ENCODE measurements around the gene FILIP1L.

FILIP1L gene

DNA sequence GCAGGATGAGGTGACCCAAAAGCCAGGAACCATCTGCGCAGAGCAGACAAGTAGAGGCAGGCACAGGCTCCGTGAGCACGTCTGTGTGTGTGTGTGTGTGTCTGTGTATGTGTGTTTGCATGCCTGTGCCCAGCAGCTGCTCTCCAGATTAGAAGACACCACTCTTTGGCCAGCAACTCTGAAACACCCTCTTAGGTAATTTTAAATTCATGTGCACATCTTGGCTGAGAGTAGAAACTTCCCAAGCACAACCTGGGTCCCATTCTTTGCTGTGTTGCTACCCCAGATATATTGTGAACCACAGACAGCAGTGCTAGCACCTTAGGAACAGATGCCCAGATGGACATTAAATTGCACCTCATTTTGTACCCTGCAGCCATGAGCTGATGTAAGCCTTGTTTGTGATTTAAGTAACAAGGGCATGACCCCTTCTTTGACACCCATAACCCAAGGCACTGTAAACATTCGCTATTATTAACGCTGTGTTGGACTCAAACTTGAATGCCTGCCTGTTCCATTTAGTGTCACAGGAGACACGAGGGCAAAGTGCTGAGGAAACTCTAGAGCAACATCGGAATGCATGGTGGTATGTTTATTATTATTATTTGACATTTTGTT is at the start of gene FILIP1L:
Gene FILIP1L (minus strand): TSS at position 89 of the 618 bp plus-strand sequence.
- FAIRE-seq = no peak

- no peak for FAIRE-seq
Observed at GRCh38 chr3:100163787-100164186, 49.5 kb upstream of the FILIP1L start.

DNA sequence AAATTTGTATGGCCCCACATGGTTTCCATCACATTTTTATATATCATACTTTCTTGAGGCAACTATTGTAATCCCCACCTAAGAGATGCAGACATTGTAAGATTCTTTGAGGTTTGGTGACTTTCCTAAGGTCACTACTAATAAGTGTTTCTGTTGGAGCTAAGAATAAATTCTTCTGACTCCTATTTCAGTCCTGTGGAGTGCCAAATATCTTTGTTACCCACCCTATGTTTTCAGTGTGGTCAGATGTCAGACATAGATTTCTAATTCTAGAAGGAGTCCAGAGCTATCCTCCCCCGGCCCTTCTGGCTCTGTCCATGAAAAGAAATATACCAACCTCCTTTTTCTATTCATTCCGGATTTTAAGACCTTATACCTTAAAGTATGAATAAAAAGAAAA is 46.2 kb upstream of the FILIP1L start:
- FAIRE-seq = no peak

DNA sequence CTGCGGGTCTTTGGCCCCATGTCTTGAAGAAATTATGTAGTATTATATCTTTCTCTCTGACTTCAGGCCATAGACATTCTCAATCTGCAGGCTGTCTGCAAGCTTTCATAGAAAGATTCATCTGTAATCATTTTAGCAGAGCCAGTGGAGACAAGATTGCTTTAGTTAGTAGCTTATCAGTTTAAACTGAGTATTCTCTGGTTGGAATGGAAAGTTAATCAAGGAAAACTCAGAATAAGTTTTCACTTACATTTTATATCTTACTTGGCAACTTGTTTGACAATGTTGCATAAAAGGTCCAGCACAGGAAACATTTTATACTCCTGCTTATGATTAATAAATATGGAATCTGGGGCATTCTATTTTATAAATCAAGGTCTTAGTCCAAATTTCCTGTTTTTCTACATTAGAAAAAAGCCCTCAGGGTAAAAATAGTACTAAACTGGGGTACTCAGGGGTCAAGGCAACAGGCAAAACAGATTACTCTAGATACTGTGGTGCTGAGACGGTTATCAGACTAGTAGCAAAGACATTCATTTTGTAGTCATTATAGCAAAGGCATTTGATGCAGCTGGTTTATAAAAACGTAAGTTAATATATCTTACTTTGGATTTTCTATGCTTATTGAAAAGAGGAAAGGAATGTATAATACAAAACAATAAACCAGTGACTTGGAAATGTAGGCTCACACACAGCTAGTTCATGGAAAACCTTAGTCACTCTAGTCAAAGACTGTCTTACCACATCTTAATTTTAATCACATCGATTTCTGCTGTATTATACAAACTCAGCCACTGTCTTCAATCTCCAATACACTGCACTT is 45.2 kb upstream of the FILIP1L start:
- FAIRE-seq = no peak

GRCh38 chr3:100158918-100159330 is 44.6 kb upstream of the FILIP1L start:
- FAIRE-seq = no peak

GRCh38 chr3:100157685-100158084 is 43.4 kb upstream of the FILIP1L start:
- no peak for FAIRE-seq

DNA sequence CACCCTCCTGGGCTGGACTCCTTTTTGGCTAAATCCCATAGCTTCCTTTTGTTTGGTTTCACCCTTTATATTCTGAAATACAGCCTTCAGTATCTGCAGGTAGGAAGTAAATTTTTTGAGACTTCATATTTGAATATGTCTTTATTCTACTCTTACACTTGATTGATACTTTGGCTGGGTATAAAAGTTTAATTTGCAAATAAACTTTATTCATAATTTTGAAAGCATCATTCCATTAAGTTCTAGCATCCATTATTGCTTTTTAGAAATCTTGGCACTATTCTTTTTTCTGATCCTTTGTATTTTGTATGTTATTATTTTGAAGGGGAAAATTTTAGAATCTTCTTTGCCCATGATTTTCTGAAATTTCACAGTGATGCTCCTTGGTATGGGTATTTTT is 41.3 kb upstream of the FILIP1L start:
- FAIRE-seq = no peak

DNA sequence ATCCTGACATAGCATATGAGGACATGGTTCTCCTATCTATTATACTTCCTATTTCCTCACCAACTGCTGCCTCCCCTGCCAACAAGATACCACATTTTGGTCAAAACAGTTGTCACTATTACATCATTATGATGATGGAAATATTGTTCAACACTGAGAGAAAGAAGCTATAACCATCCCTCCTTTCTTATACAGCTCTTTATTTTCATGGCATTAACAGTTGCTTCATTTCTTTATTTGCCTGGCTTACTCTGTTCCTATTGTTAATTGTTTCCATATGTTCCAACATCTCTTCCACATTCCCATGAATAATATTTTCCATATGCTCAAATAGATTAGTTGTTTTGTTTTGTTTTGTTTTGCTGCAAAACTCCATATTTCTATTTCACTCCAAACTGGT is 40.8 kb upstream of the FILIP1L start:
- no peak for FAIRE-seq

DNA sequence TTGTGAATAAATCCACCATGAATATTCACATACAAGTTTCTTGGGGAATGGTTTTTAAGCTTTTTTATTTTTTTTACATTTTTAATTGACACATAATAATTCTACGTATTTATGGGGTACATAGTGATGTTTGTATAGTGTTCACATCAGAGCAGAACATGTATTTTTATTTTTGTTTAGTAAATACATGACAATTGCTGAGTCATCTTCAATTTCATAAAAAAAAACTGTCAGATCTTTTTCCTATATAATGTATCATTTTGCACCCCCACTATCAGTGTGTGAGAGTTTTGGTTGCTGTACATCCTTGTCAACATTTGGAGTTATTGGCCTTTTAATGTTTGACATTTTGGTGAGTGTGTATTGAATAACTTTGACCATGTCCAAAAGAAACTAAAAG is 39.9 kb upstream of the FILIP1L start:
- FAIRE-seq = no peak

GRCh38 chr3:100151024-100151707 is 36.9 kb upstream of the FILIP1L start:
- no peak for FAIRE-seq

DNA sequence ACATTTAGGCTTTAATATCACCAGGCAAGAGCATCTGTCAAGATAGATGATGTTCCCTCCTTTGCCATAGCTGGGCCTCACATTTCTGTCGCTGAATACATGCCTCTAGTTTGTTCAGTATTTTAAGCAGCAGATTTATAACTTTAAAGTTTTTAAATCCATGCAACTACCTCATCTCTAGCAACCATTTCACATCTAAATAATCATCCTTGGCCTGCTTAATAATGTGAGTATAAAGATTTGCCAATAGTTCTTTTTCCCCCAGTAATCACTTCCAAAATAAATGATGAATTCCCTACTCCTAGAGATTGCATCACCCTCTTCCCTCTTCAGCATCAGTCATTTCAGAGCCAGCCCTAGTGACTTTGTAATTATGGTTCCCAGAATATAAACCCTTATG is 36.2 kb upstream of the FILIP1L start:
- no peak for FAIRE-seq

- FAIRE-seq = no peak
Observed at GRCh38 chr3:100149713-100150415, 35.6 kb upstream of the FILIP1L start.

GRCh38 chr3:100149130-100149529 is 34.8 kb upstream of the FILIP1L start:
- FAIRE-seq = no peak

- no peak for FAIRE-seq
Observed at GRCh38 chr3:100144255-100144866, 30.1 kb upstream of the FILIP1L start.

- no peak for FAIRE-seq
Observed at GRCh38 chr3:100141586-100141985, 27.3 kb upstream of the FILIP1L start.

- no peak for FAIRE-seq
Observed at GRCh38 chr3:100140976-100141375, 26.7 kb upstream of the FILIP1L start.

DNA sequence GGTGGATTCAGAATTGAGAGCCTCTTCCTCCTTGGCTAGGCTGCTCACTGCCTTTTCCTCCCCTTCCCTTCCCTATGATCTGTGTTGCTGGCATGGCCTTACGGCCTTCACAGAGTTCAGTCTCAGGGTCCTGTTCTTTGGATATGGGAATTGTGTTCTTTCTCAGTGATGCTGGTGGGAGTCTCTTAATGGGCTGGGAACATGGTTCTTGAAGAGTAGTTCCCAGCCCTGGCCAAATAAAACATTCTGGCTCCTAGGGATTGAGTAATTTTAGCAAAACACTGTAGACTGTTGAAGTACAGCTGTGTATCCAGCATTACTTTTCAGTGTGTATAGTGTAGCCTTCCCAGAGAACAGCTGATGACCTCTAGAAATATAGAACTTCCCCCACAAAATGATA is 22.6 kb upstream of the FILIP1L start:
- FAIRE-seq = no peak

- no peak for FAIRE-seq
Observed at GRCh38 chr3:100131241-100131640, 16.9 kb upstream of the FILIP1L start.

- no peak for FAIRE-seq
Observed at GRCh38 chr3:100129941-100130340, 15.6 kb upstream of the FILIP1L start.

GRCh38 chr3:100128565-100128964 is 14.3 kb upstream of the FILIP1L start:
- no peak for FAIRE-seq

DNA sequence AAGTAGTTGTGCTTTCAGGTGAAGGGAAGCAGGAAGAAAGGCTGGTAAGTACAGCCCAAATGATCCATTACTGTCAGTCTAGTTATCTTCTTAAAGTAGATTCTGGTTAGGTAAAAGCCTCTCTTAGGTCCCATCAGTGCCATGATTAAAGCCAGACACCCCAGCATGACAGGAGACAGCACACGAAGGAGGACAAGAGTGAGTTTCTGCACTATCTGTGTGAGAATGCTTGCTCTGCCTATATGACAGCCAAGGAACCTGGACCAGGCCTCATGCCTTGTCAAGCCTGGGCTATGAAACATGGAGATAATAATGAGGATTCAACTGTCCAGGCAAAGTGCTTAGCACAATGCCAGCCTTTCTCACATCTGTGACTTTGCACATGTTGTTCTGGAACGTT is 13.5 kb upstream of the FILIP1L start:
- FAIRE-seq = no peak

GRCh38 chr3:100125161-100125938 is 11.0 kb upstream of the FILIP1L start:
- no peak for FAIRE-seq

All from A204.1 (cell line).